Left lung (tissue), 10 donors: ENCODE data around the gene CMTM4. TPM values are rescaled to one million over a fixed set of nuclear protein-coding genes. Genes with fewer than 3 reads are reported as not detected.
A peak's percentile ranks its signal among the peaks of the same experiment; 100 is the strongest.

Experiments
- ATAC-seq: fragments of 200-7000 bp; cut with Tn5 transposase; one replicate; pipeline ENCODE4 v1.9.1; 2020; ENCODE audit warnings: moderate library complexity
- DNase-seq, 4 donors: peaks; one replicate each; pipeline ENCODE4 v3.0.0-alpha.2; 2013 to 2020
- H3K27ac ChIP-seq, 2 donors: fragments of 200-600 bp; sonication (generic) in 1 of 2; one replicate each; pipeline versions ENCODE4 v1.5.0 to v1.8.0; 2020 to 2021
- H3K27me3 ChIP-seq, 2 donors: fragments of 200-600 bp; sonication (generic) in 1 of 2; one replicate each; pipeline versions ENCODE4 v1.5.0 to v1.8.0; 2020 to 2021
- H3K36me3 ChIP-seq, 2 donors: fragments of 200-600 bp; sonication (generic) in 1 of 2; one replicate each; pipeline versions ENCODE4 v1.5.0 to v1.8.0; 2020 to 2021
- H3K4me1 ChIP-seq, 2 donors: fragments of 200-600 bp; one replicate each; pipeline ENCODE4 v1.8.0; 2021
- H3K4me3 ChIP-seq, 2 donors: fragments of 200-600 bp; sonication (generic) in 1 of 2; one replicate each; pipeline versions ENCODE4 v1.5.0 to v1.8.0; 2020 to 2021; ENCODE audit warnings: mild to moderate bottlenecking in 1 of 2
- H3K9me3 ChIP-seq, 2 donors: fragments of 200-600 bp; sonication (generic) in 1 of 2; one replicate each; pipeline versions ENCODE4 v1.5.0 to v1.8.0; 2020 to 2021
- intact Hi-C, 2 donors: fragments of 100-400 bp; cut with DNase I; formaldehyde crosslinking; loops; one replicate each; pipeline versions ENCODE4 v1.11.2 to v1.14.2; 2022
- polyA plus RNA-seq, 6 donors: library from polyadenylated mRNA; unstranded; fragments of 120-200 nt; gene quantifications; one replicate each; pipeline ENCODE4 v1.2.1, GENCODE V29; 2013; ENCODE audit not compliant: insufficient read length in 6 of 6
- total RNA-seq, 2 donors: library from RNA; stranded (reverse); fragmentation: NEBNext Ultra II Directional; extraction: Animal tissue kit (Norgen Biotek cat#: 25700); gene quantifications; one replicate each; pipeline ENCODE4 v1.2.1, GENCODE V29; 2021
- TF ChIP-seq, protein P1 (sequence below), 2 donors: fragments of 200-600 bp; sonication (generic) in 1 of 2; IDR thresholded peaks; one replicate each; pipeline versions ENCODE4 v1.5.0 to v1.8.0; 2021; ENCODE audit warnings: antibody characterized with exemption in 2 of 2
- donor health status: DM: no; HTN: yes; CAD: no.
- donor health status: DM: no; HTN: no; CAD: no.

CMTM4 gene
- total and polyA plus RNA-seq, 8 donors: 25.2 to 72.3 (median 34.6) TPM

DNA sequence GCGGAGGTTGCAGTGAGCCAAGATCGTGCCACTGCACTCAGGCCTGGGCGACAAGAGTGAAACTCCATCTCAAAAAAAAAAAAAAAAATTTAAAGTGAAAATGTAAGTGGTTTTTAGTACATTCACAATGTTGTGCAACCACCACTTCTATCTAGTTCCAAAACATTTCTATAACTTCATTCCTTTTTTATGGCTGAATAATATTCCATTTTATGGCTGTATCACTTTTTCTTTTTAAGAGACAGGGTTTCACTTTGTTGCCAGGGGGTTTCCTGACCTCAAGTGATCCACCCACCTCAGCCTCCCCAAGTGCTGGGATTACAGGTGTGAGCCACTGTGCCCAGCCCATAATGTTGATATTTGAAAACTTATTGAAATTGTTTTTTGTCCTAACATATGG, 103.7 kb downstream of the CMTM4 start:
- DNase-seq (no peak), ATAC-seq (no peak)
- TF ChIP-seq, protein P1, sequence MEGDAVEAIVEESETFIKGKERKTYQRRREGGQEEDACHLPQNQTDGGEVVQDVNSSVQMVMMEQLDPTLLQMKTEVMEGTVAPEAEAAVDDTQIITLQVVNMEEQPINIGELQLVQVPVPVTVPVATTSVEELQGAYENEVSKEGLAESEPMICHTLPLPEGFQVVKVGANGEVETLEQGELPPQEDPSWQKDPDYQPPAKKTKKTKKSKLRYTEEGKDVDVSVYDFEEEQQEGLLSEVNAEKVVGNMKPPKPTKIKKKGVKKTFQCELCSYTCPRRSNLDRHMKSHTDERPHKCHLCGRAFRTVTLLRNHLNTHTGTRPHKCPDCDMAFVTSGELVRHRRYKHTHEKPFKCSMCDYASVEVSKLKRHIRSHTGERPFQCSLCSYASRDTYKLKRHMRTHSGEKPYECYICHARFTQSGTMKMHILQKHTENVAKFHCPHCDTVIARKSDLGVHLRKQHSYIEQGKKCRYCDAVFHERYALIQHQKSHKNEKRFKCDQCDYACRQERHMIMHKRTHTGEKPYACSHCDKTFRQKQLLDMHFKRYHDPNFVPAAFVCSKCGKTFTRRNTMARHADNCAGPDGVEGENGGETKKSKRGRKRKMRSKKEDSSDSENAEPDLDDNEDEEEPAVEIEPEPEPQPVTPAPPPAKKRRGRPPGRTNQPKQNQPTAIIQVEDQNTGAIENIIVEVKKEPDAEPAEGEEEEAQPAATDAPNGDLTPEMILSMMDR (IDR thresholded peaks at IDR 0.05): no peak
- Histone ChIP-seq H3K4me1 (peaks cover 0 to 19% of the 10 kb centered on the region in 2 donors), H3K4me3 (no peak overlapping the region), H3K27me3 (no peaks in the 10 kb centered on the region), H3K36me3 (no peaks in the 10 kb centered on the region), H3K9me3 (no peaks in the 10 kb centered on the region), H3K27ac (no peak overlapping the region)
- intact Hi-C loops: no loop called here

DNA sequence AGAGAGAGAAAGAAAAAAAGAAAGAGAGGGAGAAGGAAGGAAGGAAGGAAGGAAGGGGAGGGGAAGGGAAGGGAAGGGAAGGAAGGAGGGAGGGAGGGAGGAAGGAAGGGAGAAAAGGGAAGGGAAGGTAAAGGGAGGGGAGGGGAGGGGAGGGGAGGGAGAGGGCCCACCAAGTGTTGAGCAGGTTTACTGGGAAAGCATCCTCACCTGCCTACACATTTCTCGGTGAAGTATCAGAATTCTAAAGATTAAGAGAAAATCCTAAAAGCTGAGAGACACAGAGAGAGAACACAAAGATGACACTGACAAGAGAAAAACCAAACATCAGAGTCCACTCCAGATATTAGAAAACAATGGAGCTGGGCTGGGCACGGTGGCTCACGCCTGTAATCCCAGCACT, 104.3 kb downstream of the CMTM4 start:
- Histone ChIP-seq H3K4me1 (peaks cover 0 to 25% of the 10 kb centered on the region in 2 donors), H3K36me3 (no peaks in the 10 kb centered on the region), H3K4me3 (no peak overlapping the region), H3K27ac (no peak overlapping the region), H3K27me3 (no peaks in the 10 kb centered on the region), H3K9me3 (no peaks in the 10 kb centered on the region)
- TF ChIP-seq, protein P1 (IDR thresholded peaks at IDR 0.05): no peak
- intact Hi-C loops: no loop called here
- ATAC-seq (no peak), DNase-seq (no peak)

DNA sequence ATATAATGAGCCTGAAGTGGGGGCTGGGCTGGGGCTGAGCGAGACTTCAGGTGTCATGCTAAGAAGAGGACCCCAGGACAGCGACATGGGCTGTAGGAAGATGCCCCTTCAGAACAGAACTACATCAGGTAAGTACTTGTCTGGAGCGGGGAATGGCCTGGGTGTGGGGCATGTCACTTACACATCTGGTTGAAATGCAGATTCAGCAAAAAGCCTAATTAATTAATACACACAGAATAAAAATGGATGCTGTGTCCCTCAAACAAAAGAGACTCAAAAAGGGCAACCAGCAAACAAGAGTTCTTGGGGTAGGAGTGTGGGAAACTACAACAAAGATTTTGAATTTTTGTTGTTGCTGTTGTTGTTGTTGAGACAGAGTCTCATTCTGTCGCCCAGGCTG, 105.5 kb downstream of the CMTM4 start:
- TF ChIP-seq, protein P1 (IDR thresholded peaks at IDR 0.05): no peak
- Histone ChIP-seq H3K36me3 (no peaks in the 10 kb centered on the region), H3K4me3 (no peak overlapping the region), H3K4me1 (peaks cover 0 to 37% of the 10 kb centered on the region in 2 donors), H3K27ac (no peak overlapping the region), H3K27me3 (no peaks in the 10 kb centered on the region), H3K9me3 (no peaks in the 10 kb centered on the region)
- intact Hi-C loops: no loop called here
- no peak for ATAC-seq
- no peak for DNase-seq

DNA sequence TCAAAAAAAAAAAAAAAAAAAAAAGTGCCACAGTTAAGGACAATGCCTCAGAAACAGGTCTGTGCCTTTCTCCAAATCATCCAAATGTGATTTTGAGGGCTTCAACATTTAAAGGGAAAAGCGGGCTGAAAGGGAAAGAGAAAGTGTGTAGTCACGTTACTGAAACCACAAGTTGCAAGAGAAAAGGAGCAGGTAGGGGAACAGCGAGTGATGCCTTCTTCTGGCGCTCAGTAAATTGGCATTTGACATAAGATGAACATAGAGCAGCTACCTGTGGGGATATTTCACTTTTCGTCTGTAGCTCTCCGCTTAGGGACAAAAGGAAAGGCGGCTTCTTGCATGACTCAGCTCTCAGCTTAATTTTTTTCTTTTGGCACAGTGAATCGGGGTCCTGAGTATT, 106.2 kb downstream of the CMTM4 start:
- Histone ChIP-seq H3K9me3 (no peaks in the 10 kb centered on the region), H3K36me3 (no peaks in the 10 kb centered on the region), H3K4me3 (no peak overlapping the region), H3K4me1 (peaks cover 0 to 44% of the 10 kb centered on the region in 2 donors), H3K27ac (no peak overlapping the region), H3K27me3 (no peaks in the 10 kb centered on the region)
- TF ChIP-seq, protein P1 (IDR thresholded peaks at IDR 0.05): no peak
- ATAC-seq: no peak
- no peak for DNase-seq
- intact Hi-C loops: no loop called here

DNA sequence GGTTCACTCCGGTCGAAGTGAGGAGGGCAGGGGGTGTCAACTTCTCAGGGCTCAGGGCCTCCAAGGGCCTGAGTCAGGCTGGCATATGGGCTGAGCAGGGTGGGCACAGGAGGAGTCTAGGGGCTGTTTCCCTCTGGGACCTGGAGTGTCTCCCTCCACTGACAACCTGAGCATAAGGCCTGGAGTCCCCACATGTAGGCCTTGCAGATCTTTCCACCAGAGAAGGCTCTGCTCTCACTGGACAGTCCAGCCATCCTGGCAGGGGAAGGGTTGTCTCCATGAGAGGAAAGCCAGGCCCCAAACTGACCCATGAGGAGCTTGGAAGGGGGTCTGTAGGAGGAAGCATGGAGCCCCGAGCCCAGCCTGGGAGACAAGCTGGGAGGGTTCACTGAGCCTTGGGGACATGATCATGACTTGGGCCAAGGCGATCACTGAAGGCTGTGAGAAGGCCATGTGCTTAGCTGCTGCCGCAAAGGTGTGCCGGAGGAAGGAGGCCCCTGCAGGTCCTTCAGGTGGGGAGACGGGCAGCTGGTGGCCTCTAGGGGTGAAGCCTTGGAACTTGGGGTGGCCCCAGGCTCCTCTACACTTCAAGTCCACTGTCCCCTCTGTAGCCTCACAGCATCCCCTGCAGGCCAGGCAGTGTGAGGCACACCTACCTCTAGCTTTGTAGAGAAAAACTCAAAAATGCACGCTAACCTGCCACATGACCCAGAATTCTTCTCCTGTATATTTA, 107.4 kb downstream of the CMTM4 start:
- DNase-seq: peak in 2 of 4 donors; percentile 70 to 84
- Histone ChIP-seq H3K9me3 (no peaks in the 10 kb centered on the region), H3K36me3 (no peaks in the 10 kb centered on the region), H3K27ac (no peak overlapping the region), H3K27me3 (no peaks in the 10 kb centered on the region), H3K4me1 (peaks cover 0 to 47% of the 10 kb centered on the region in 2 donors), H3K4me3 (no peak overlapping the region)
- TF ChIP-seq, protein P1 (IDR thresholded peaks at IDR 0.05): peak; percentile 32 to 46
- peak; percentile 91 for ATAC-seq
- intact Hi-C loops: no loop called here
